Measurements from ENCODE around the gene PSD2. TPM values are rescaled to one million over a fixed set of nuclear protein-coding genes. Genes with fewer than 3 reads are reported as not detected.

PSD2 gene
- total and polyA plus RNA-seq, 2 experiments from 2014 or later: 0.08 to 0.10 TPM

DNA sequence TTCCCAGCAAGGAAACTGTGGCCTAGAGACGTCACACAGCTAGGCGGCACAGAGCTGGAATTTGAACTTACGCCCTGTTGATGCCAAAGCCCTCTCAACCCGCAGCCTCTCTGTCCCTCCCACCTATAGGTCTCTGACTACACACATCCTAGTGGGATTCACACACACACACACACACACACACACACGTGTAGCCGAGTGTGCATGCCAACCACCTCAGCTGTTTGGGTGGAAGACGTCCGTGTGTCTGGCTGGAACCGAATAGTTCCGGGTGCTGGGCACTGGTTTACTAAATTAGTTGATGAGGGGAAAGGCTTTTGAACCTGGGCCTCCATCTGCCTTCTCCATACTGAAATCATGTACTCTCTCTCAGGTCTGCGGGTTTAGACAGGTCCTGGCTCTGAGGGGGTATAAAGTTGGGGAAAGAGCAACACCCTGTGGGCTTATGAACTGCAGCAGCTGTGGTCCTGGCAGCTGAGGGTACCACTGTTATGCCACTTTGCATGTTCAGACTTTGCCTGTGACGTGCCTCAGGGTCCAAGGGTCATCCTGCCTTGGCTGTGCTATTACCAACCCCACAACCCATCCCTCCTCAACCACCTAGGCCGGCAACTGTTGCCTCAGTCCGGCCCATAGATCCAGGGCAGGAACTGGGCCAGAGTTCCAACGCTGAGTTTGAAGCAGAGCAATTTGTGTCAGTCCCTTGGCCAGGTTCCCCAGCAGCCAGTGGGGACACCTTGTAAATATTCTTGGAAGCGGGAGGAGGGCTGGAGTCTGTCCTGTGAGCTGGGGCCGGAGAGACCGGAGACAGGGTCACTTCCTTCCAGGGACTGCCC is 50.5 kb downstream of the PSD2 start:
- H3K27ac ChIP-seq (ENCODE audit: low read depth): no peak overlapping the region
- H3K36me3 ChIP-seq (ENCODE audit: insufficient read depth): no peaks in the 10 kb centered on the region
- H4K20me1 ChIP-seq (replicated peaks; ENCODE audit: insufficient read depth): no peaks in the 10 kb centered on the region; the same call in 1 of the 2 replicates
- Mint-ChIP-seq H3K9me3 (no peaks in the 10 kb centered on the region), H3K36me3 (ENCODE audit: low read depth) (no peaks in the 10 kb centered on the region), H3K27ac (no peak overlapping the region), H3K27me3 (ENCODE audit: insufficient read depth, low read depth, poor library complexity) (peaks cover 45% of the 10 kb centered on the region), H3K4me1 (peaks cover 10% of the 10 kb centered on the region), H3K4me3 (no peak overlapping the region)
- H3K4me2 ChIP-seq: no peak overlapping the region
- no peak for ATAC-seq
- no peak for DNase-seq (ENCODE audit: low spot score)
- no peak for TF ChIP-seq STAT1 (IDR thresholded peaks at IDR 0.05; ENCODE audit: unreplicated experiment)
- TF ChIP-seq JUNB (IDR thresholded peaks at IDR 0.05; ENCODE audit: unreplicated experiment): no peak
- TF ChIP-seq, protein P1, sequence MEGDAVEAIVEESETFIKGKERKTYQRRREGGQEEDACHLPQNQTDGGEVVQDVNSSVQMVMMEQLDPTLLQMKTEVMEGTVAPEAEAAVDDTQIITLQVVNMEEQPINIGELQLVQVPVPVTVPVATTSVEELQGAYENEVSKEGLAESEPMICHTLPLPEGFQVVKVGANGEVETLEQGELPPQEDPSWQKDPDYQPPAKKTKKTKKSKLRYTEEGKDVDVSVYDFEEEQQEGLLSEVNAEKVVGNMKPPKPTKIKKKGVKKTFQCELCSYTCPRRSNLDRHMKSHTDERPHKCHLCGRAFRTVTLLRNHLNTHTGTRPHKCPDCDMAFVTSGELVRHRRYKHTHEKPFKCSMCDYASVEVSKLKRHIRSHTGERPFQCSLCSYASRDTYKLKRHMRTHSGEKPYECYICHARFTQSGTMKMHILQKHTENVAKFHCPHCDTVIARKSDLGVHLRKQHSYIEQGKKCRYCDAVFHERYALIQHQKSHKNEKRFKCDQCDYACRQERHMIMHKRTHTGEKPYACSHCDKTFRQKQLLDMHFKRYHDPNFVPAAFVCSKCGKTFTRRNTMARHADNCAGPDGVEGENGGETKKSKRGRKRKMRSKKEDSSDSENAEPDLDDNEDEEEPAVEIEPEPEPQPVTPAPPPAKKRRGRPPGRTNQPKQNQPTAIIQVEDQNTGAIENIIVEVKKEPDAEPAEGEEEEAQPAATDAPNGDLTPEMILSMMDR (conservative IDR thresholded peaks at IDR 0.05; ENCODE audit: low read depth in 2 of 2): no peak
- TF ChIP-seq, protein P2, sequence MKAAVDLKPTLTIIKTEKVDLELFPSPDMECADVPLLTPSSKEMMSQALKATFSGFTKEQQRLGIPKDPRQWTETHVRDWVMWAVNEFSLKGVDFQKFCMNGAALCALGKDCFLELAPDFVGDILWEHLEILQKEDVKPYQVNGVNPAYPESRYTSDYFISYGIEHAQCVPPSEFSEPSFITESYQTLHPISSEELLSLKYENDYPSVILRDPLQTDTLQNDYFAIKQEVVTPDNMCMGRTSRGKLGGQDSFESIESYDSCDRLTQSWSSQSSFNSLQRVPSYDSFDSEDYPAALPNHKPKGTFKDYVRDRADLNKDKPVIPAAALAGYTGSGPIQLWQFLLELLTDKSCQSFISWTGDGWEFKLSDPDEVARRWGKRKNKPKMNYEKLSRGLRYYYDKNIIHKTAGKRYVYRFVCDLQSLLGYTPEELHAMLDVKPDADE (IDR thresholded peaks at IDR 0.05): no peak
- TF ChIP-seq CREB1 (CRISPR knock-in tag; IDR thresholded peaks at IDR 0.05; ENCODE audit: low read depth): no peak
- no peak for TF ChIP-seq ZNF331 (CRISPR knock-in tag; IDR thresholded peaks at IDR 0.05; ENCODE audit: low read depth)
- TF ChIP-seq, protein P3, sequence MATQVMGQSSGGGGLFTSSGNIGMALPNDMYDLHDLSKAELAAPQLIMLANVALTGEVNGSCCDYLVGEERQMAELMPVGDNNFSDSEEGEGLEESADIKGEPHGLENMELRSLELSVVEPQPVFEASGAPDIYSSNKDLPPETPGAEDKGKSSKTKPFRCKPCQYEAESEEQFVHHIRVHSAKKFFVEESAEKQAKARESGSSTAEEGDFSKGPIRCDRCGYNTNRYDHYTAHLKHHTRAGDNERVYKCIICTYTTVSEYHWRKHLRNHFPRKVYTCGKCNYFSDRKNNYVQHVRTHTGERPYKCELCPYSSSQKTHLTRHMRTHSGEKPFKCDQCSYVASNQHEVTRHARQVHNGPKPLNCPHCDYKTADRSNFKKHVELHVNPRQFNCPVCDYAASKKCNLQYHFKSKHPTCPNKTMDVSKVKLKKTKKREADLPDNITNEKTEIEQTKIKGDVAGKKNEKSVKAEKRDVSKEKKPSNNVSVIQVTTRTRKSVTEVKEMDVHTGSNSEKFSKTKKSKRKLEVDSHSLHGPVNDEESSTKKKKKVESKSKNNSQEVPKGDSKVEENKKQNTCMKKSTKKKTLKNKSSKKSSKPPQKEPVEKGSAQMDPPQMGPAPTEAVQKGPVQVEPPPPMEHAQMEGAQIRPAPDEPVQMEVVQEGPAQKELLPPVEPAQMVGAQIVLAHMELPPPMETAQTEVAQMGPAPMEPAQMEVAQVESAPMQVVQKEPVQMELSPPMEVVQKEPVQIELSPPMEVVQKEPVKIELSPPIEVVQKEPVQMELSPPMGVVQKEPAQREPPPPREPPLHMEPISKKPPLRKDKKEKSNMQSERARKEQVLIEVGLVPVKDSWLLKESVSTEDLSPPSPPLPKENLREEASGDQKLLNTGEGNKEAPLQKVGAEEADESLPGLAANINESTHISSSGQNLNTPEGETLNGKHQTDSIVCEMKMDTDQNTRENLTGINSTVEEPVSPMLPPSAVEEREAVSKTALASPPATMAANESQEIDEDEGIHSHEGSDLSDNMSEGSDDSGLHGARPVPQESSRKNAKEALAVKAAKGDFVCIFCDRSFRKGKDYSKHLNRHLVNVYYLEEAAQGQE (IDR thresholded peaks at IDR 0.05; ENCODE audit: unreplicated experiment): no peak
- TF ChIP-seq, protein P4, sequence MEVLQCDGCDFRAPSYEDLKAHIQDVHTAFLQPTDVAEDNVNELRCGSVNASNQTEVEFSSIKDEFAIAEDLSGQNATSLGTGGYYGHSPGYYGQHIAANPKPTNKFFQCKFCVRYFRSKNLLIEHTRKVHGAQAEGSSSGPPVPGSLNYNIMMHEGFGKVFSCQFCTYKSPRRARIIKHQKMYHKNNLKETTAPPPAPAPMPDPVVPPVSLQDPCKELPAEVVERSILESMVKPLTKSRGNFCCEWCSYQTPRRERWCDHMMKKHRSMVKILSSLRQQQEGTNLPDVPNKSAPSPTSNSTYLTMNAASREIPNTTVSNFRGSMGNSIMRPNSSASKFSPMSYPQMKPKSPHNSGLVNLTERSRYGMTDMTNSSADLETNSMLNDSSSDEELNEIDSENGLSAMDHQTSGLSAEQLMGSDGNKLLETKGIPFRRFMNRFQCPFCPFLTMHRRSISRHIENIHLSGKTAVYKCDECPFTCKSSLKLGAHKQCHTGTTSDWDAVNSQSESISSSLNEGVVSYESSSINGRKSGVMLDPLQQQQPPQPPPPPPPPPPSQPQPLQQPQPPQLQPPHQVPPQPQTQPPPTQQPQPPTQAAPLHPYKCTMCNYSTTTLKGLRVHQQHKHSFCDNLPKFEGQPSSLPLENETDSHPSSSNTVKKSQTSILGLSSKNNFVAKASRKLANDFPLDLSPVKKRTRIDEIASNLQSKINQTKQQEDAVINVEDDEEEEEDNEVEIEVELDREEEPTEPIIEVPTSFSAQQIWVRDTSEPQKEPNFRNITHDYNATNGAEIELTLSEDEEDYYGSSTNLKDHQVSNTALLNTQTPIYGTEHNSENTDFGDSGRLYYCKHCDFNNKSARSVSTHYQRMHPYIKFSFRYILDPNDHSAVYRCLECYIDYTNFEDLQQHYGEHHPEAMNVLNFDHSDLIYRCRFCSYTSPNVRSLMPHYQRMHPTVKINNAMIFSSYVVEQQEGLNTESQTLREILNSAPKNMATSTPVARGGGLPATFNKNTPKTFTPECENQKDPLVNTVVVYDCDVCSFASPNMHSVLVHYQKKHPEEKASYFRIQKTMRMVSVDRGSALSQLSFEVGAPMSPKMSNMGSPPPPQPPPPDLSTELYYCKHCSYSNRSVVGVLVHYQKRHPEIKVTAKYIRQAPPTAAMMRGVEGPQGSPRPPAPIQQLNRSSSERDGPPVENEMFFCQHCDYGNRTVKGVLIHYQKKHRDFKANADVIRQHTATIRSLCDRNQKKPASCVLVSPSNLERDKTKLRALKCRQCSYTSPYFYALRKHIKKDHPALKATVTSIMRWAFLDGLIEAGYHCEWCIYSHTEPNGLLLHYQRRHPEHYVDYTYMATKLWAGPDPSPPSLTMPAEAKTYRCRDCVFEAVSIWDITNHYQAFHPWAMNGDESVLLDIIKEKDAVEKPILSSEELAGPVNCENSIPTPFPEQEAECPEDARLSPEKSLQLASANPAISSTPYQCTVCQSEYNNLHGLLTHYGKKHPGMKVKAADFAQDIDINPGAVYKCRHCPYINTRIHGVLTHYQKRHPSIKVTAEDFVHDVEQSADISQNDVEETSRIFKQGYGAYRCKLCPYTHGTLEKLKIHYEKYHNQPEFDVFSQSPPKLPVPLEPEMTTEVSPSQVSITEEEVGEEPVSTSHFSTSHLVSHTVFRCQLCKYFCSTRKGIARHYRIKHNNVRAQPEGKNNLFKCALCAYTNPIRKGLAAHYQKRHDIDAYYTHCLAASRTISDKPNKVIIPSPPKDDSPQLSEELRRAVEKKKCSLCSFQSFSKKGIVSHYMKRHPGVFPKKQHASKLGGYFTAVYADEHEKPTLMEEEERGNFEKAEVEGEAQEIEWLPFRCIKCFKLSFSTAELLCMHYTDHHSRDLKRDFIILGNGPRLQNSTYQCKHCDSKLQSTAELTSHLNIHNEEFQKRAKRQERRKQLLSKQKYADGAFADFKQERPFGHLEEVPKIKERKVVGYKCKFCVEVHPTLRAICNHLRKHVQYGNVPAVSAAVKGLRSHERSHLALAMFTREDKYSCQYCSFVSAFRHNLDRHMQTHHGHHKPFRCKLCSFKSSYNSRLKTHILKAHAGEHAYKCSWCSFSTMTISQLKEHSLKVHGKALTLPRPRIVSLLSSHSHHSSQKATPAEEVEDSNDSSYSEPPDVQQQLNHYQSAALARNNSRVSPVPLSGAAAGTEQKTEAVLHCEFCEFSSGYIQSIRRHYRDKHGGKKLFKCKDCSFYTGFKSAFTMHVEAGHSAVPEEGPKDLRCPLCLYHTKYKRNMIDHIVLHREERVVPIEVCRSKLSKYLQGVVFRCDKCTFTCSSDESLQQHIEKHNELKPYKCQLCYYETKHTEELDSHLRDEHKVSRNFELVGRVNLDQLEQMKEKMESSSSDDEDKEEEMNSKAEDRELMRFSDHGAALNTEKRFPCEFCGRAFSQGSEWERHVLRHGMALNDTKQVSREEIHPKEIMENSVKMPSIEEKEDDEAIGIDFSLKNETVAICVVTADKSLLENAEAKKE (CRISPR knock-in tag; IDR thresholded peaks at IDR 0.05): no peak
- no peak for TF ChIP-seq EZH2 (IDR thresholded peaks at IDR 0.05; ENCODE audit: low read depth, unreplicated experiment)
- no peak for TF ChIP-seq ZNF114 (CRISPR knock-in tag; IDR thresholded peaks at IDR 0.05)
- no peak for TF ChIP-seq NANOG (IDR thresholded peaks at IDR 0.05; ENCODE audit: borderline replicate concordance)
- TF ChIP-seq POLR2AphosphoS5 (IDR thresholded peaks at IDR 0.05; ENCODE audit: low read depth): no peak
- no peak overlapping the region for H2AFZ ChIP-seq
- H3F3A ChIP-seq (replicated peaks; ENCODE audit: low read depth): no peaks in the 10 kb centered on the region
- no peaks in the 10 kb centered on the region for H3K79me2 ChIP-seq (replicated peaks; ENCODE audit: insufficient read depth)
- no peak overlapping the region for H3K4me3 ChIP-seq
- no peaks in the 10 kb centered on the region for H3K9me2 ChIP-seq (ENCODE audit: insufficient read depth)
- H3K4me1 ChIP-seq (ENCODE audit: insufficient read depth): no peaks in the 10 kb centered on the region
- H3K27me3 ChIP-seq (ENCODE audit: insufficient read depth): peaks cover 53% of the 10 kb centered on the region
